Right cardiac atrium (tissue), 5 donors: ENCODE results near the gene ATP10A. TPM values are rescaled to one million over a fixed set of nuclear protein-coding genes. Genes with fewer than 3 reads are reported as not detected.

Experiments
- ATAC-seq, 2 donors: fragments of 200-7000 bp; cut with Tn5 transposase; one replicate each; pipeline versions ENCODE4 v1.8.0 to v1.9.1; 2020; ENCODE audit warnings: moderate library complexity in 2 of 2, mild to moderate bottlenecking in 1 of 2
- DNase-seq, 3 donors: peaks; one replicate each; pipeline ENCODE4 v3.0.0-alpha.2; 2020
- H3K27ac ChIP-seq: one replicate; pipeline ENCODE4 v1.5.1; 2013; ENCODE audit warnings: mild to moderate bottlenecking, low read length, control low read depth, moderate library complexity
- H3K27me3 ChIP-seq: one replicate; pipeline ENCODE4 v1.6.1; 2013; ENCODE audit not compliant: control insufficient read depth, insufficient read depth
- H3K4me1 ChIP-seq: one replicate; pipeline ENCODE4 v1.6.1; 2013; ENCODE audit warnings: low read length; ENCODE audit not compliant: control insufficient read depth, insufficient read depth
- H3K4me3 ChIP-seq: one replicate; pipeline ENCODE4 v1.5.1; 2013; ENCODE audit warnings: low read length, control low read depth
- H3K9me3 ChIP-seq: one replicate; pipeline ENCODE4 v1.6.1; 2013; ENCODE audit warnings: low read length; ENCODE audit not compliant: control insufficient read depth
- WGBS: extraction: QIAGEN DNeasy Blood & Tissue Kit; methylation state at CpG from one replicate; pipeline ENCODE4 v1.1.7; 2013; 5-methylcytosine and 5-hydroxymethylcytosine counted together
- intact Hi-C, 4 donors: fragments of 100-400 bp; cut with DNase I; formaldehyde crosslinking; loops; one replicate each; pipeline versions ENCODE4 v1.11.0 to v1.14.0; 2022 to 2023
- polyA plus RNA-seq: library from polyadenylated mRNA; stranded (reverse); fragments of 200-250 nt; gene quantifications from one replicate; pipeline ENCODE4 v1.2.3, GENCODE V29; 2013
- total RNA-seq, 4 donors: library from RNA; stranded (reverse); fragmentation: NEBNext Ultra II Directional; extraction: Animal tissue kit (Norgen Biotek cat#: 25700); gene quantifications; one replicate each; pipeline ENCODE4 v1.2.1, GENCODE V29; 2021
- donor health status: healthy with polysubstance abuse.
- donor health status: DM: no; HTN: yes; CAD: no.
- donor health status: DM: no; HTN: no; CAD: no.
- donor health status: DM: no; HTN: yes; CAD: no; lungs with severe emphysema.
- donor health status: DM: yes; HTN: yes; CAD: no.

Gene ATP10A
- total and polyA plus RNA-seq, 5 donors: 0.95 to 3.0 (median 1.5) TPM

DNA sequence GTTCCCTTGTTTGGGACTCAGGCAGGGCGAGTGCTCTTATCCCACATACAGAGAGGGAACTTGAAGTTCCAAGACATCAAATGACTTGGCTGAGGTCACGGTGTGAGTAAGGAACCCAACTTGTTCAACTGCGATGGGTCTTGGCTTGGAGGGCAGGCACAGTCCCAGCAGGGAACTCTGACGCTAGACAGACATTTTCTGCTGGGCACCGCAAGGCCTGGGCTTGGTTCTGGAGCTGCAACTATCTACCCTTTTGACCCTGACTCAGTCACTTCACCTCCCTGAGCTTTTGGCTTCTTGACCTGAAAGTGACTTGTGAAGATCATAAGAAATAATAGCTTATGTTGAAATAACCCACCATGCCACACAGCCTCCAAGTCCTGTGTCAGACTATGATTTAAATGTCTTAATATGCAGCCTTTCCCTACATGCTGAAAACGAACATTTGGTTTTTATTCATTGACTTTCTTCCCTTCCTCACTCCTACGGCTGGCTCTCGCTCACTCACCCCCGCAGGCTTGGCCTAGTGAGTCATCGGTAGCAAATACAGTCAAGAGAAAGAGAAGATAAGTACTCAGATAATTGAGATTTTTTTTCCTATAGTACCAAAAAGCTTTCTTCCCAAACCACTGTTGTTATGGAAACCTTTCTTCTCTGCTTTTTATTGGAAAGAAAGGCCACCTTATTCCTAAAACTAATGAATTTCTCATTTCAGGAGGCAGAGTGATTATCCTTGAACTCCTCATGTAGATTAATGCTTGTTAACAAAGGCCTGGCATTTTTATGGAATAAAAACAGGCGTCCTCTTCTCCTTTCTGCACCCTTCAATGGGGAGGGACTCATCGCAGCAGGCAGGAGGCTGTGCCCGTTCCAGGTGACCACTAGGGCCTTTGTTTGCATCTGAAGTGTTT lies 178.4 kb downstream of the ATP10A start:
- DNase-seq (peak; percentile 73 to 86 (median 75)), ATAC-seq (peak; percentile 82)
- no peak overlapping the region for H3K4me3 ChIP-seq
- intact Hi-C loops: no loop called here
- WGBS: 64% methylated on average over 13 of the region's 13 CpGs
- no peaks in the 10 kb centered on the region for H3K9me3 ChIP-seq
- no peak overlapping the region for H3K27ac ChIP-seq
- H3K4me1 ChIP-seq: peaks cover 14% of the 10 kb centered on the region
- no peaks in the 10 kb centered on the region for H3K27me3 ChIP-seq

DNA sequence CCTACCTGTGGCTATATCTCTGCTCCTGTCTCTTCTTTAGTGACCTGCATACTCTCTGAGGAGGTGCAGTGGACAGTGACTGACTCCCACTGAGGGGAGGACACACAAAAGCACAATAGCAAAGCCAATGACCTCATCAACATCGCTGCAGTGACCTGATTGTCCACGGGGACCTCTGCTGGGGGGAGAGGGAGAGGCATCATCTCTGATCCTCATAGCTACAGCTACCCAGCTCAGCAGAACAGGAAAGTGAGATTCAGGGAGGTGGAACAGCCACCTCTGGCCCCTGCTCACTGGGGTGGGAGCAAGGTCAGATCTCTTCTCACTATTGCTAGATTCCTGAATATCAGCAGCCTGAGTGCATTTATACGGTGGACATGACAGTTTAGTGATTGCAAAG lies 179.2 kb downstream of the ATP10A start:
- Histone ChIP-seq H3K9me3 (no peaks in the 10 kb centered on the region), H3K4me1 (peaks cover 14% of the 10 kb centered on the region), H3K27ac (peak overlapping the region; percentile 15), H3K4me3 (no peak overlapping the region), H3K27me3 (no peaks in the 10 kb centered on the region)
- 78% methylated on average over 3 of the region's 3 CpGs for whole genome bisulfite sequencing
- DNase-seq (peak in 1 of 3 donors; percentile 21), ATAC-seq (no peak)
- intact Hi-C loops: no loop called here

DNA sequence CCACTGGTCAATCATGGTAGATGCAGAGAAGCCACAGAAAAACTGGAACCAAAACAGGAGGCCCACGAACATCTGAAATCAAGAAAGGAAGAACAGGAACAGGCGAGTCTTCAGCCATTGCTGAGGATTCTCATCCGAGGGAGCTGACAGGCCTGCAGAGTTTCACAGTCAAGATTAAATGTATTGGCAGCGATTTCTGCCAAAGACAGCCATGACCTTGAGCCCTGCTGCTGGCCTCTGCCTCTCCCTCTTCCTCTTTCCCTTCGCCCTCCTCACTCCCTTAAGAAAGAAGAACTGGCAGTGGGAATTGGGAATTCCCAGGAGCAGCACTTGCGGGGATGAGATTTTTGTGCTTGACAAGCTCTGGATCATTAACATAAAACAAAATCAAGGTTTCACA lies 179.7 kb downstream of the ATP10A start:
- WGBS: 52% methylated on average over 6 of the region's 6 CpGs
- intact Hi-C loops: no loop called here
- DNase-seq: peak in 1 of 3 donors; percentile 34

DNA sequence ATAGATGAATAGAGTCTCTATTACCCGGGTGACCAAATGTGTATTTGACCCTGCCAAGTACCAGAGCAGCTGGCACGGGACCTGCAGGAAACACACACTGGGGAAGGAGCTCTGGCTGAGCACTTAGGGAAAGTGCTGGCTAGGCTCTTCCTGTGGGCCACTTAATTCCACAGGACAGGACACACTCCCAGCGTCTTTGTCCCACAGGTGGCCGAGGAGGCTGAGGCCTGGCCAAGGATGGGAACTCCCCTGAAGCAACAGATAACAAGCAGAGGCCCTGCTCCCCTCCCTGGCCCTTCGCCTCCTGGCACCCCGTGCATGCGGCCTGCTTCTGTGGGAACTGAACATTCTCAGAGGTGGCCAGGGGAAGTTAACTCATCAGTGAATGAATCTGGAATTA lies 180.8 kb downstream of the ATP10A start:
- no peak overlapping the region for H3K4me3 ChIP-seq
- no peak overlapping the region for H3K27ac ChIP-seq
- intact Hi-C loops: no loop called here
- H3K9me3 ChIP-seq: no peaks in the 10 kb centered on the region
- no peaks in the 10 kb centered on the region for H3K27me3 ChIP-seq
- DNase-seq: peak; percentile 52 to 83 (median 67)
- peak; percentile 44 to 48 for ATAC-seq
- WGBS: 33% methylated on average over 7 of the region's 7 CpGs
- H3K4me1 ChIP-seq: peaks cover 17% of the 10 kb centered on the region

More for the DNA sequence above, 179.7 kb downstream of the ATP10A start:
- H3K9me3 ChIP-seq: no peaks in the 10 kb centered on the region
- no peaks in the 10 kb centered on the region for H3K27me3 ChIP-seq
- no peak for ATAC-seq
- no peak overlapping the region for H3K27ac ChIP-seq
- peaks cover 14% of the 10 kb centered on the region for H3K4me1 ChIP-seq
- H3K4me3 ChIP-seq: no peak overlapping the region

DNA sequence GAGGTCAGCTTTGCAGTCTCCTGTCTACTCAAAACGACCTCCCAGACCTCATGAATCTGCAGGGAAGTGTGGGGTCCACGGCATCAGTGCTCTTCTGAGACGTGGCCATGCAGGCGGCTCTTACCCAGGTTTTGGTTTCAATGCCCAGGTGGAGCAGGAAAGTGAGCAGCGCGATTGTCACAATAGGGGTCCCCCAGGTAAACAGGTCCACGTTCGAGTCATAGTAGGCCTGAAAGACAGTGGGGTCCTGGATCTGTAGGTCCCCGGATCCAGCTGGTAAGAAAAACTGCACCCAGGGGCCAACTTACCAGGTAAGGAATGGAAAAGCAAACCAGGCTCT lies 182.5 kb downstream of the ATP10A start:
- intact Hi-C loops: no loop called here
- Histone ChIP-seq H3K27me3 (no peaks in the 10 kb centered on the region), H3K27ac (no peak overlapping the region), H3K4me3 (no peak overlapping the region), H3K9me3 (no peaks in the 10 kb centered on the region), H3K4me1 (peaks cover 17% of the 10 kb centered on the region)
- DNase-seq: no peak
- no peak for ATAC-seq
- 91% methylated on average over 9 of the region's 9 CpGs for WGBS

DNA sequence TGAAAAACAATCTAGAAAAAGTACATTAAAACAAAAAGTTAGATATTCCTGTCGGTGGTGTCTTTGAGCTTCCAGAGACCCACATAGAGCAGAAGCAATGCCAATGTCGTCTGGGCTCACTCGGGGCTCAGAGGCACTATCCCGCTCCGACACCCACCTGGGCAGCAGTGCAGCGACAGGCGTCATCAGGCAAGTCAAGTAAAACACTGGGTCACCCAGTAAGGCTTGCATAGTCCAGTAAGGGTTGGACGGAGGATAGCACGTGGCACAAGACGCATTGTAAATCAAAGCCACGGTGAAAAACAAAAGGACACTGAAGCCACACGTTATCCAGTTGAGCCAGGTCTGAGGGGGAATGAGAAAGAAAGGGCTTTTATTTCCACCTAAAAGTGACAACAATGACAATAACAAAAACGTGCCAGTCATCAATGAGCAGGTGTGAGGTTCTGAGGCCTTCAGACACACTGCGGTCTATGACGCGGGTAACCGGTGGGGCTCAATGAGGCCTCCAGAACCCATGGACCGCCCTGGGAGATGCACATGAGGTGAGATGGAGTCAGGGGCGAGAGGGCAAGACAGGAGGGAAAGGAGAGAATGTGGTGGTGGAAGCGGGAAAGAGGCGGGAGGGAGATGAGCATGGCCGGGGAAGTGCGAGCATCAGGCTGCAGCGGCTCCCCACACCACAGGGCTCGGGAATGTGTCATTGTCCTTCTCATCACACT lies 183.0 kb downstream of the ATP10A start:
- intact Hi-C loops: no loop called here
- H3K27me3 ChIP-seq: no peaks in the 10 kb centered on the region
- DNase-seq (peak in 1 of 3 donors; percentile 23), ATAC-seq (no peak)
- 91% methylated on average over 25 of the region's 25 CpGs for WGBS
- H3K4me3 ChIP-seq: no peak overlapping the region
- H3K9me3 ChIP-seq: no peaks in the 10 kb centered on the region
- peaks cover 17% of the 10 kb centered on the region for H3K4me1 ChIP-seq
- no peak overlapping the region for H3K27ac ChIP-seq

DNA sequence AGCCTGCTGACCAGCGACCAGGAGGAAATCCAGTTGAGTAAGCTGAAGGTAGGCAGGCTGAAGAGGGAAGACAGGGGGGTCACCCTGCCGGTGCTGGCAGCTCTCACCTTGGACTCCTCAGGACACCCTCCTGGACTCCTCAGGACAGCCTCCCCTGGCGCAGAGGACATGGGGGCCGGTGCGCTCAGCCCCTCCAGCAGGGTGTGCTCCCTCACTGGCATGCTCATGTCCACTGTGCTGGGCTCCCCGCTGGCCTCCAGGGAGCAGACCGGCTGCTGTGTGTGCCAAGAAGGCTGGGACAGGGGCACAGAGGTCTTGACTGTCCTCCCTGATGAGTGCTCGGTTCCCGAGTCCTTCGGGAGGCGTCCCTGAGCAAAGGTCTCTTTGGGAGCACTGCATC lies 183.6 kb downstream of the ATP10A start:
- H3K4me3 ChIP-seq: no peak overlapping the region
- peaks cover 17% of the 10 kb centered on the region for H3K4me1 ChIP-seq
- WGBS: 86% methylated on average over 11 of the region's 11 CpGs
- H3K27me3 ChIP-seq: no peaks in the 10 kb centered on the region
- no peak overlapping the region for H3K27ac ChIP-seq
- DNase-seq: peak in 1 of 3 donors; percentile 47
- no peak for ATAC-seq
- intact Hi-C loops: no loop called here
- no peaks in the 10 kb centered on the region for H3K9me3 ChIP-seq

DNA sequence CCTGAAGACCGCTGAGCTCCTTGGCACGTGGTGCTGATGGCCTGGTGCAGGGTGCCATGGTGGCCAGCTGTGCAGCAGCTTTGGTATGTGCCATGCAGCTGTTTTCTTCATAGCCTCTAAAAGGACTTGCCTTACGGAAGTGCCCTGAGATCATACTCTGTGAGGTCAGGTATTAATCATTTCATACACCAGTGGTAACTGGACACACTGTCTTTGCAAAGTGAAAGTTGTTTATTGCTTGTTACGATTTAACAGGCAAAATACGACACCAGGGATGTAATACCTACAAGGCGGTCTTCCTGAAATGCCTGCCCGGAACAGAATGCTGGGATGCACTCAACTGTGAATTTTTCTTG lies 184.6 kb downstream of the ATP10A start:
- ATAC-seq: no peak
- DNase-seq: no peak
- H3K27ac ChIP-seq: no peak overlapping the region
- H3K4me3 ChIP-seq: no peak overlapping the region
- intact Hi-C loops: no loop called here
- H3K4me1 ChIP-seq: peaks cover 11% of the 10 kb centered on the region
- no peaks in the 10 kb centered on the region for H3K9me3 ChIP-seq
- H3K27me3 ChIP-seq: no peaks in the 10 kb centered on the region
- 87% methylated on average over 7 of the region's 7 CpGs for WGBS

DNA sequence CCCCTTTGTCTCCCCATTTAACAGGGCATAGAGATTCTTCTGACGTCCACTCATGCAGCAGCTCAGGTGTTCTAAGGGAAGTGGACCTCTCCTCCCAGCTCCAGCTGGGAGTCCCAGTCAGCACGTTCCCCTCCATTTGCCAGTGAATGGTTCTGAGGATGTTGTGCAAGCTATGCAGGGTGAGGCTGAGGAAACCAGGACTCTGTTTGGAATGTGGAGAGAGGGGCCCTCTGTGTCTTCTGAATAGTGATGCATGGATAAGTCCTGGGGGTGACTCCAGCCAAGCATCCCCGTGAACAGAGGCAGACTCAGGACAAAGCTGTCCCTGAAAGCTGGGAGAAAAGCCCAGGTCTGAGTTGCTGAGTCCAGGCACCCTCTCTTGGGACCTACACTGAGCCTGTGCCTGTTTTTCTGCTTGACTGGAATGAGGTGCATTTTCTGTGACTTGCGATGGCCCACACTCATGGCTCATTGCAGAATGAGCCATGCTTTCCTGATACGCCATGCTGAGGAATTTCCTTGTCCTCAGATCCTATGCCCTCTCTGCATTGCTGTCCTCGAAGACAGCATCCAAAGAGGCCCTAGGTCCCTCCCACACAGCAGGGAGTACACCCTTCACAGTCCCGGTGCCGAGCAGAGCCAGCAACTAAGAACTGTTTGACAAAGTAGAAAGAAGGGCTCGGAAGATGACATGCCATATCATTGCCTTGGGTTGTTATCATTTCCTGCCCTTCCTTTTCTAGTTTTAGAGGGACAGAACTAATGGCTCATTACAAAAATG lies 185.2 kb downstream of the ATP10A start:
- H3K4me1 ChIP-seq: peaks cover 7% of the 10 kb centered on the region
- 60% methylated on average over 9 of the region's 9 CpGs for WGBS
- H3K4me3 ChIP-seq: no peak overlapping the region
- H3K27ac ChIP-seq: no peak overlapping the region
- no peak for DNase-seq
- H3K9me3 ChIP-seq: no peaks in the 10 kb centered on the region
- intact Hi-C loops: no loop called here
- H3K27me3 ChIP-seq: no peaks in the 10 kb centered on the region
- ATAC-seq: no peak

DNA sequence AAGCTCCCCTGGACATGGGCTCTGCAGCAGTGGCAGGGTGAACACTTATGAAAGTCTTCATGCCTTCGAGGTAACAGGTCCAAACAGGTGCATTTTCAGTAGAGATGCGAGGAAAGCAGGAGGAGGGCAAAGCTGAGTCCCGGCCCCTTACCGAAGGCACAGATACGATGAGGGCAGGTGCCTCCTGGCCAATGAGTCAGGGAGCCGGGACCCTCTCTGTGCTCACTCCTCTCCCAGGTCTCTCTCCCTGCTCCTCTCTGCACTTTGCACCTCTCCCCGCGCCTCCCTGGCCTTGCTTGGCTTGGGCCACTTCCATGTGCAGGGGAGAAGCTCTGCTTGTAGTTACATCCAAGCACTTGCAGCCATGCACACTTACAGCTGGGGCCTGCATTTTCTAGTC lies 187.1 kb downstream of the ATP10A start:
- Histone ChIP-seq H3K27me3 (no peaks in the 10 kb centered on the region), H3K9me3 (no peaks in the 10 kb centered on the region), H3K4me1 (peaks cover 3% of the 10 kb centered on the region), H3K27ac (no peak overlapping the region), H3K4me3 (no peak overlapping the region)
- intact Hi-C loops: no loop called here
- ATAC-seq (no peak), DNase-seq (no peak)
- WGBS: 92% methylated on average over 8 of the region's 8 CpGs

DNA sequence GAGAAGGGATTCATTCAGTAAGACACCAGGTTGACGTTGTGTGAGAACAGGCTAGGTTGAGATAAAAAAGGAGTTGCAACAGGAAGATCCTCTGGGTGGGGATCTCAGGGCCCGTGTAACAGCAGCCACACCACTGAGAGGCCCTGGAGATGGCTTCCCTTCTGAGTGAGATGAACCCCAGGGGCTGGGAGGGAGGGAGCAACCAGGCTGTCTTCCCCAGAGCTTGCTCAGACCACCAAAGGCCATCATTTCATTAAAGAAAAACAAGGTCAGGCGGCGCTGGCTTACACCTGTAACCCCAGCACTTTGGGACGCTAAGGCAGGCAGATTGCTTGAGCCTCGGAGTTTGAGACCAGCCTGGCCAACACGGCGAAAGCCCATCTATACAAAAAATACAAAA lies 187.7 kb downstream of the ATP10A start:
- intact Hi-C loops: no loop called here
- DNase-seq: no peak
- WGBS: 81% methylated on average over 8 of the region's 8 CpGs
- H3K27ac ChIP-seq: peak overlapping the region; percentile 31
- H3K9me3 ChIP-seq: no peaks in the 10 kb centered on the region
- H3K27me3 ChIP-seq: no peaks in the 10 kb centered on the region
- no peak overlapping the region for H3K4me3 ChIP-seq
- peaks cover 3% of the 10 kb centered on the region for H3K4me1 ChIP-seq
- peak in 1 of 2 donors; percentile 8 for ATAC-seq
